B cell (primary cell): ENCODE data around the gene RPH3AL. TPM values are rescaled to one million over a fixed set of nuclear protein-coding genes. Genes with fewer than 3 reads are reported as not detected.

ENCODE experiments used
- ATAC-seq: fragments of 200-7000 bp; cut with Tn5 transposase; one replicate; pipeline ENCODE4 v1.10.0; 2021; ENCODE audit warnings: low read depth, mild to moderate bottlenecking, moderate number of reproducible peaks, moderate library complexity
- CTCF ChIA-PET: fragments of 350-600 bp; sonication (Branson Sonifier 250); formaldehyde crosslinking; loops from one replicate; lab custom pipeline; 2021; ENCODE audit warnings: antibody characterized with exemption, inconsistent platforms; lab: Charles Lee
- POLR2A ChIA-PET: fragments of 350-600 bp; sonication (Branson Sonifier 250); formaldehyde crosslinking; loops from one replicate; lab custom pipeline; 2021; ENCODE audit warnings: antibody characterized with exemption; lab: Charles Lee
- DNase-seq: peaks from one replicate; pipeline ENCODE4 v3.0.0; 2013
- H2AFZ ChIP-seq: 2 replicates; pipeline ENCODE4 v1.6.1; 2012; ENCODE audit warnings: mild to moderate bottlenecking, low read depth, low read length; ENCODE audit not compliant: insufficient read depth, poor library complexity, severe bottlenecking
- H3K27ac ChIP-seq, 2 donors: 1 replicate in 1 of 2; 2 replicates in 1 of 2; pipeline ENCODE4 v1.5.1; 2012 to 2013; ENCODE audit warnings: low read length in 2 of 2, mild to moderate bottlenecking in 2 of 2, moderate library complexity in 1 of 2
- H3K27me3 ChIP-seq, 4 experiments: fragments of 200-600 bp in 1 of 4; sonication (generic) in 1 of 4; replicated peaks in 1 of 4; 1 replicate in 2 of 4; 2 replicates in 2 of 4; pipeline versions ENCODE4 v1.6.1 to v1.7.0; 2013 to 2016; ENCODE audit warnings: low read length in 3 of 4, mild to moderate bottlenecking in 2 of 4, mixed read lengths in 1 of 4, moderate library complexity in 1 of 4; ENCODE audit not compliant: insufficient read depth in 4 of 4, control insufficient read depth in 3 of 4; ENCODE audit errors: control extremely low read depth in 1 of 4
- H3K36me3 ChIP-seq, 2 experiments: replicated peaks in 1 of 2; 1 replicate in 1 of 2; 2 replicates in 1 of 2; pipeline versions ENCODE4 v1.6.1 to v1.7.1; 2013; ENCODE audit warnings: low read length in 1 of 2; ENCODE audit not compliant: insufficient read depth in 2 of 2, control insufficient read depth in 1 of 2; ENCODE audit errors: control extremely low read depth in 1 of 2, extremely low read depth in 1 of 2
- H3K4me1 ChIP-seq, 2 donors: fragments of 200-600 bp in 1 of 2; sonication (generic) in 1 of 2; 1 replicate in 1 of 2; 2 replicates in 1 of 2; pipeline versions ENCODE4 v1.5.1 to v1.6.1; 2013 to 2017; ENCODE audit warnings: low read length in 2 of 2; ENCODE audit not compliant: control insufficient read depth in 2 of 2, insufficient read depth in 2 of 2
- H3K4me2 ChIP-seq: replicated peaks from 2 replicates; pipeline ENCODE3; 2012; ENCODE audit warnings: mild to moderate bottlenecking, low read depth, low read length; ENCODE audit not compliant: poor library complexity, severe bottlenecking
- H3K4me3 ChIP-seq, 5 experiments: fragments of 200-600 bp in 1 of 5; sonication (generic) in 1 of 5; 1 replicate in 3 of 5; 2 replicates in 2 of 5; pipeline versions ENCODE4 v1.5.1 to v1.7.0; 2011 to 2016; ENCODE audit warnings: low read length in 4 of 5, mild to moderate bottlenecking in 4 of 5, low read depth in 2 of 5, control low read depth in 1 of 5, moderate library complexity in 1 of 5; ENCODE audit not compliant: insufficient read depth in 1 of 5; ENCODE audit errors: control extremely low read depth in 1 of 5, extremely low read depth in 1 of 5
- H3K79me2 ChIP-seq: fragments of 200-600 bp; sonication (generic); one replicate; pipeline ENCODE4 v1.6.0; 2016; ENCODE audit warnings: low read length; ENCODE audit not compliant: control insufficient read depth, insufficient read depth
- H3K9ac ChIP-seq: fragments of 200-600 bp; sonication (generic); 2 replicates; pipeline ENCODE4 v1.6.1; 2017; ENCODE audit warnings: mild to moderate bottlenecking, low read length, moderate library complexity
- H3K9me3 ChIP-seq, 3 donors: one replicate each; pipeline versions ENCODE4 v1.6.1 to v1.7.1; 2013; ENCODE audit warnings: low read length in 2 of 3; ENCODE audit not compliant: control insufficient read depth in 2 of 3, insufficient read depth in 1 of 3; ENCODE audit errors: control extremely low read depth in 1 of 3
- H4K20me1 ChIP-seq: 2 replicates; pipeline ENCODE4 v1.6.0; 2012; ENCODE audit warnings: mild to moderate bottlenecking, low read length; ENCODE audit not compliant: insufficient read depth, control insufficient read depth, poor library complexity, severe bottlenecking
- H3K27ac Mint-ChIP-seq: one replicate; pipeline ENCODE4 v1.8.0; 2021; ENCODE audit warnings: mixed read lengths
- H3K27me3 Mint-ChIP-seq: one replicate; pipeline ENCODE4 v1.8.0; 2021; ENCODE audit warnings: mixed read lengths
- H3K4me1 Mint-ChIP-seq: one replicate; pipeline ENCODE4 v1.8.0; 2021; ENCODE audit warnings: mixed read lengths
- H3K4me3 Mint-ChIP-seq: one replicate; pipeline ENCODE4 v1.8.0; 2021; ENCODE audit warnings: mixed read lengths
- H3K9me3 Mint-ChIP-seq: one replicate; pipeline ENCODE4 v1.8.0; 2022; ENCODE audit warnings: mixed read lengths; ENCODE audit not compliant: insufficient read depth
- CTCF ChIP-seq: fragments of 200-600 bp; IDR thresholded peaks from one replicate; pipeline ENCODE4 v1.8.0; 2022; ENCODE audit warnings: antibody characterized with exemption, mild to moderate bottlenecking
- EZH2 ChIP-seq: IDR thresholded peaks from 2 replicates; pipeline ENCODE4 v1.6.1; 2012; ENCODE audit warnings: borderline replicate concordance, low read depth, mild to moderate bottlenecking, moderate library complexity, low read length; ENCODE audit not compliant: insufficient read depth, poor library complexity, severe bottlenecking
- WGBS: methylation state at CpG from one replicate; pipeline ENCODE4 v1.1.5; 2013; ENCODE audit warnings: missing lambda C conversion rate; ENCODE audit not compliant: insufficient coverage; 5-methylcytosine and 5-hydroxymethylcytosine counted together
- intact Hi-C: fragments of 100-400 bp; cut with micrococcal nuclease; formaldehyde crosslinking; loops from one replicate; pipeline ENCODE4 v1.10.0; 2022
- polyA plus RNA-seq: library from polyadenylated mRNA; depleted of rRNA; stranded (reverse); fragments of >200 nt; gene quantifications from 2 replicates; pipeline ENCODE4 v1.2.3, GENCODE V29; 2012
- total RNA-seq, 2 donors: library from RNA; stranded (reverse); fragments of 120-200 nt in 1 of 2; gene quantifications; 1 replicate in 1 of 2; 2 replicates in 1 of 2; pipeline versions ENCODE4 v1.2.3 to v1.2.4, GENCODE V29; 2013 to 2022

The RPH3AL gene
- total and polyA plus RNA-seq, 2 donors (not counting 1 experiment from before 2014, with no cell fraction given), result 10.8 to 13.3 TPM

DNA sequence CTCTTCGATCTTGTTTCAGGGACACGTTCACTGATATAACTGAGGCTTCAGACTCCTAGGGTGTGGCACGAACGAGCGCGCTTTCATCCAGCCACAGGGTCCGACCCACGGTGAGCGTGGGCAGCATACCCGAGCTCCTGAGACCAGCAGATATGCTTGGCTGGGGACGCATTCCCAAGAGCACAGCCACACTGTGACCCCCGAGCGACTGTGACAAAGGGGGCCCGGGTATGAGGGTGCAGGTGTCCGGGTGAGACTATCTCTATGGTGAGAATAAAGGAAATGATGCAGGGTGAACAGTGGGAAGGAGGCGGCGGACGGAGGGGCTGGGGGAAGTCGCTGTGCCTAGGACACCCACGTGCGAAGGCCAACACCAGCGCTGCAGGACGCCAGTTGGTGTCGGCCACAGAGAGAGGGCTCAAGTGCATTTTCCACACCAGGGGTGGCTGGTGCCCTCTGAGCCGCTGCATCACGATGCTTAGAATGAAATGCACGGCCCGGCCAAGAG, 17.6 kb downstream of the RPH3AL start:
- no peaks in the 10 kb centered on the region for H3K4me1 Mint-ChIP-seq
- ATAC-seq, result no peak
- H3K27ac ChIP-seq, result no peak overlapping the region

More for the DNA sequence above, 17.6 kb downstream of the RPH3AL start:
- no peaks in the 10 kb centered on the region for H3K79me2 ChIP-seq
- no peak overlapping the region for H3K9ac ChIP-seq
- ChIA-PET POLR2A (no interaction called here), CTCF (no interaction called here)
- no peaks in the 10 kb centered on the region for H4K20me1 ChIP-seq
- H3K9me3 Mint-ChIP-seq, result no peaks in the 10 kb centered on the region
- H3K27me3 Mint-ChIP-seq, result peaks cover 18% of the 10 kb centered on the region
- no peak overlapping the region for H3K4me3 Mint-ChIP-seq
- H3K36me3 ChIP-seq, result no peaks in the 10 kb centered on the region
- DNase-seq, result no peak
- H3K4me2 ChIP-seq, result no peak overlapping the region
- intact Hi-C loops, result no loop called here
- no peak overlapping the region for H2AFZ ChIP-seq
- peaks cover 0 to 7% (median 0%) of the 10 kb centered on the region in 4 experiments for H3K27me3 ChIP-seq
- WGBS, result 55% methylated on average over 28 of the region's 28 CpGs
- H3K4me1 ChIP-seq, result no peaks in the 10 kb centered on the region
- TF ChIP-seq EZH2 (no peak), CTCF (no peak)
- no peaks in the 10 kb centered on the region for H3K9me3 ChIP-seq
- H3K4me3 ChIP-seq, result no peak overlapping the region
- H3K27ac Mint-ChIP-seq, result no peak overlapping the region
